ENCODE results near the gene NKIRAS1. TPM values are rescaled to one million over a fixed set of nuclear protein-coding genes. Genes with fewer than 3 reads are reported as not detected.

NKIRAS1 gene
- total and polyA plus RNA-seq, 2 of the 8 experiments (the other 6 are each of a cell fraction or from before 2014, with no cell fraction given): 3.4 to 7.0 TPM

DNA sequence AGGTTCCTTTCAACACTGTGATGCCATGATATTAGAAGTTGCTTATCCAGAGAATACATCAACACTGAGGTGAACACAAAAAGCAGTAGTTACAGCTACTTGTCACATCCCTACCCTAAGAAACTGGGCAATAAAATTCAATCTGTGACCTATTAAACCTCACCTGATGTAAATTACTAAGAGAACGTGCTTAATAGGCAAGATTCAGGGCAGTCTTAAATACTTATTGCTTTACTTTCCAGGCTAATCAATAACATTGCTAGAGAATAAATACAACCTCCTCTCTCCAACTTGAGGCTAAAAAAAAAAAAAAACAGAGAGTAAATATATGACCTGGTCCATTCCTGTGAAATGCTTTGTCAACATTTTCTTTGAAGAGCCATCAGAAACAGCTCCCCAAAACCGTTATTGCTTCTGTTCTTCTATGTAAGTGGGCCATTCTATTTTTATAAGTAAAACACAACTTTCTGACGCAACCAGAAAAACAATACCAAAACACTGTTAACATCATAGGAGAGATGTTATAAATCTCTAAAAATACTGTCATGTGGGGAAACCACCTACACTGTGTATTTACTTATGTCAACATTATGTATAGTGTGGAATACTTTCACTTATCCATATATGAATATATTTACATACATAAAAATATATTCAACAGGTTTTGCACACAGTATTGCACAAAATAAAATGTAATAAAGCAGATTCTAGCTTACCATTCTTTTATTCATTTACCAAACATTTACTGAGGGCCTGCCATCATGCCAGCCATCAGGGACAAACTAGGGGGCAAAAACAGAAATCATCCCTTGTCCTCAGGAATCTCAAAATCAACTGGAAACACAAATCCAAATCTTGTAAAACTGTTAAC is 2.7 kb downstream of the NKIRAS1 start:
- H3K9ac ChIP-seq (replicated peaks in 1 of 4; ENCODE audit: extremely low read depth in 1 of 4, low read depth in 3 of 4, low read length in 3 of 4): no peak overlapping the region
- no peak overlapping the region for H3K4ac ChIP-seq (replicated peaks; ENCODE audit: insufficient read length, low read depth, low read length)
- H4K5ac ChIP-seq (ENCODE audit: insufficient read length, low read depth, low read length): no peak overlapping the region
- no peak for FAIRE-seq
- ChIA-PET POLR2A (ENCODE audit: partially characterized antibody) (interaction anchor here (1.0 kb wide), 1 partner anchor 11 kb away, joined by 3 read pairs; no protein-coding TSS in a partner anchor), CTCF (ENCODE audit: partially characterized antibody) (interaction anchor here (0.9 kb wide), 1 partner anchor 26 kb away, joined by 3 read pairs; no protein-coding TSS in a partner anchor)
- no peak for DNase-seq (ENCODE audit: low read depth in 1 of 2, low spot score in 2 of 2)
- H2BK12ac ChIP-seq (ENCODE audit: low read depth, low read length): no peak overlapping the region
- H2AFZ ChIP-seq (ENCODE audit: low read length): no peak overlapping the region
- TF ChIP-seq SIN3A (conservative IDR thresholded peaks at IDR 0.05 in 1 of 2, IDR thresholded peaks at IDR 0.05 in 1 of 2; ENCODE audit: low read depth in 1 of 2, low read length in 2 of 2): no peak
- TF ChIP-seq RFX5 (IDR thresholded peaks at IDR 0.05; ENCODE audit: borderline replicate concordance, low read depth, low read length): no peak
- no peak for TF ChIP-seq SAP30 (IDR thresholded peaks at IDR 0.05; ENCODE audit: insufficient read depth, insufficient replicate concordance, low read length)
- no peak for TF ChIP-seq SP4 (IDR thresholded peaks at IDR 0.05; ENCODE audit: low read length)
- no peak for TF ChIP-seq YY1 (IDR thresholded peaks at IDR 0.05; ENCODE audit: low read depth, low read length)
- no peak for TF ChIP-seq NRF1 (IDR thresholded peaks at IDR 0.05; ENCODE audit: low read depth, low read length)
- TF ChIP-seq JUN (IDR thresholded peaks at IDR 0.05; ENCODE audit: low read depth, low read length): no peak
- TF ChIP-seq CTBP2 (IDR thresholded peaks at IDR 0.05; ENCODE audit: borderline replicate concordance, insufficient read depth, insufficient read length, low read length): no peak
- H2BK120ac ChIP-seq (replicated peaks; ENCODE audit: low read depth, low read length): no peak overlapping the region
- WGBS, 2 experiments (ENCODE audit: extremely low coverage in 1 of 2, insufficient coverage in 1 of 2, insufficient read length in 1 of 2, insufficient replicate concordance in 2 of 2, low coverage in 1 of 2, low lambda C conversion rate in 2 of 2, missing lambda C conversion rate in 1 of 2): 83% methylated on average over 3 of the region's 3 CpGs; no CpG with 5 or more reads in 1 of the 2 experiments
- H3K4me1 ChIP-seq (replicated peaks in 1 of 4; ENCODE audit: control insufficient read depth in 3 of 4, insufficient read depth in 4 of 4, low read length in 3 of 4): peaks cover 5 to 8% (median 5%) of the 10 kb centered on the region in 4 experiments; a peak in 5 of 7 replicates
- peaks cover 11 to 30% (median 18%) of the 10 kb centered on the region in 4 experiments; a peak in 7 of 8 replicates for H3K36me3 ChIP-seq (ENCODE audit: control insufficient read depth in 2 of 4, insufficient read depth in 4 of 4, low read length in 3 of 4)
- H4K20me1 ChIP-seq (replicated peaks in 1 of 2; ENCODE audit: control insufficient read depth in 1 of 2, insufficient read depth in 2 of 2, low read length in 2 of 2): peaks cover 9% of the 10 kb centered on the region in 2 experiments
- H3K79me1 ChIP-seq (ENCODE audit: low read depth, low read length): no peaks in the 10 kb centered on the region
- H2BK20ac ChIP-seq (ENCODE audit: low read length): no peak overlapping the region
- no peak overlapping the region for H3K27ac ChIP-seq (ENCODE audit: low read depth, low read length)
- no peaks in the 10 kb centered on the region; a peak in 1 of 7 replicates for H3K27me3 ChIP-seq (replicated peaks in 1 of 4; ENCODE audit: control insufficient read depth in 3 of 4, extremely low read depth in 1 of 4, insufficient read depth in 3 of 4, low read length in 3 of 4)
- no peak overlapping the region for H3K18ac ChIP-seq (ENCODE audit: extremely low read depth, low read length)
- peaks cover 17% of the 10 kb centered on the region for H3K23me2 ChIP-seq (ENCODE audit: low read depth, low read length)
- no peaks in the 10 kb centered on the region for H3K9me3 ChIP-seq (ENCODE audit: insufficient read depth in 2 of 2, low read depth in 1 of 2, low read length in 1 of 2)
- H4K8ac ChIP-seq (ENCODE audit: extremely low read depth, insufficient read depth, low read length): no peak overlapping the region
- H3K56ac ChIP-seq (replicated peaks; ENCODE audit: insufficient read length, low read depth, low read length): no peak overlapping the region
- no peak overlapping the region for H2BK5ac ChIP-seq (ENCODE audit: low read depth, low read length)
- H3K79me2 ChIP-seq (ENCODE audit: control insufficient read depth in 1 of 2, insufficient read depth in 2 of 2, low read length in 2 of 2): peaks cover 0 to 58% of the 10 kb centered on the region in 2 experiments; a peak in 3 of 4 replicates
- H3K4me2 ChIP-seq (ENCODE audit: insufficient read depth in 1 of 2, low read depth in 2 of 2, low read length in 2 of 2): no peak overlapping the region; a peak in 1 of 4 replicates
- H2BK15ac ChIP-seq (ENCODE audit: low read length): no peak overlapping the region
- no peak overlapping the region for H3K14ac ChIP-seq (ENCODE audit: insufficient read length)
- no peak overlapping the region for H3K4me3 ChIP-seq (ENCODE audit: extremely low read depth in 1 of 4, insufficient read depth in 2 of 4, low read depth in 3 of 4, low read length in 4 of 4)
- H2AK5ac ChIP-seq (ENCODE audit: low read depth, low read length): no peak overlapping the region
- H3K23ac ChIP-seq (ENCODE audit: insufficient read length): no peak overlapping the region
- no peak overlapping the region for H4K91ac ChIP-seq (replicated peaks; ENCODE audit: insufficient read length, low read length)

All from H1 (cell line).